Islet of Langerhans (tissue), 1 donor: Measurements from ENCODE around the gene HPSE2.

Experiments used
- FAIRE-seq: peaks from one replicate; lab custom pipeline; 2011; peaks lifted over from hg19 to GRCh38; lab: Jason Lieb, UNC

The HPSE2 gene

GRCh38 chr10:98429320-98430072 is 806.2 kb downstream of the HPSE2 start:
- FAIRE-seq = no peak

- no peak for FAIRE-seq
These were observed 808.6 kb downstream of the HPSE2 start for GRCh38 chr10:98427011-98427515.

GRCh38 chr10:98425511-98426352 is 809.9 kb downstream of the HPSE2 start:
- FAIRE-seq = no peak

DNA sequence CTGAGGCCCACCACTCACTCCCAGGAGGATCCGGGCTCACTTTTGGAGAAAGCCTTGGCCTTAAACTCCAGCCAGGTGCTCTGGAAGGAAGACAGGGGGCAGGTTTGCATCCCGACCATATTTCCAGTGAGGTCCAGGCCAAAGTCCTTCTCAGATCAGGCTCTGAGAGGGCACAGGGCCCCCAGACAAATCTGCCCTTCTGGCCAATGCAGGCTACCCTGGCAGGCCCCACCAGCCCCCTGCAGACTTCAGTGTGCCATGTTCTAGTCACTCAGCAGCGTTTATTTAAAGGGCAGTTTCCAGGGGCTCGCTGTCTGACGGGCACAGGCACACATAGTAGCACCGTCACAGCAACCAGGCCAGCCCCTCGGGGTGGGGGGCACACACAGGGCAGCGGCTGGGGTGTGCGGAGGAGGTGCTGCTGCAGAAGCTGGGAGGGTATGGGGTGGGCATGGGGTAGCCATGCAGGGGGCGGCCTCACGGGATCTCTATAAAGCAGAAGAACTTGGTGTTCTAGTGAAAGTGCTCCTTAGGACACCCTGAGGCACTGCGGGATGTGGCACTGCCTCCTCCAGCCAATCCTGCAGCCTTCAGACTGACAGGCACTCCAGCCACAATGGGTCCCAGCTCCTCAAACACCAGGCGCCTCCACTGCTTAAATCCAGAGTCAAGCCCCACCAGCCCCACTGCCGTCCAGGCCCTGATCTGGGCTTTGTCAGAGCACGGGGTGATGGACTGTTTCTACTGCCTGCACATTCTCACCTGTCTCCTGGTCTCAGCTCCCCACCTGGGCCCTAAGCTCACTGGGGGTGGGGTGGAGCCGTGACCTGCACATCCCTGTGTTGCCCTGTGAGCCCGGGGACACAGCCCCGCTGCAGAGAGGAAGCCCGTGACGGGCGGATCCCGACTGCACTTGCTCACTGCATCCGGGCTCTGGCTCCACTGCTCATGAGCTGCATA is 811.1 kb downstream of the HPSE2 start:
- FAIRE-seq = no peak

- no peak for FAIRE-seq
These were observed 811.9 kb downstream of the HPSE2 start for GRCh38 chr10:98423691-98424120.

- no peak for FAIRE-seq
These were observed 813.5 kb downstream of the HPSE2 start for GRCh38 chr10:98422182-98422581.

GRCh38 chr10:98420786-98421185 is 814.9 kb downstream of the HPSE2 start:
- FAIRE-seq = no peak

GRCh38 chr10:98419469-98420261 is 816.0 kb downstream of the HPSE2 start:
- no peak for FAIRE-seq

DNA sequence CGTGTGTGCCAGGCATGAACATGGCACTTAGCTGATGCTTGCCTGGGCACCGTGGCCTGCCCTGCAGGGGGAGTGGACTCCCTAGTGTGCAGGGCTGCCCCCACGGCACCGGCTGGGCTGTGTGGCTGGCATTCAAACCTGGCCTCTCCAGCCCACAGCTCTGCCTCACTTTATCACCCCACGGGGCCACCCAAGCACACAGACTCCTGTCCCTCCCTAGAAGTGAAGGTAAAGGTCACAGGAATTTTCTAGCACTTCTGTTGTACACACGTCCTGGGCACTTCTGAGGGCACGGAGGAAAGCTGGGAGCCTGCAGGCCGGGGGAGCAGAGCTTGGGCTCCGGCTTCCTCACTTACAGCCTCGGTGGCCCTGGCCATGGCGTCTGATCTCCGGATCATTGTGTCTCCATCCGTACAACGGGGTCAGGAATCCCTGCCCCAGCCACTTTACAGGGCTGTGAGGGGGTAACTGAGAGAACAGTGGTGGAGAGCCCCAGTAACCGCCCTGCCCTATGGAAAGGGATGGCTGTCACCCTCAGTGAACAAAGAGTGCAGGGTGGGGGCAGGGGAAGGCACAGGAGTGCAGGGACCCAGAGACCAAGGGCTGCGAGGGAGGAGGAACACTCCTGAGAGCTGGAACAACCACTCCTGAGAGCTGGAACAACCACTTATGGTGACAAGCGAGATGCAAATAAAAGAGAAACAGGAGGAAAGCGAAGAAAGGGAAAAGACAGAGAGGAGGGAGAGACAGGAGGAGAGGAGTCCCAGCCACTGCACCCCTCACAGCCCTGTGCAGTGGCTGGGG is 816.8 kb downstream of the HPSE2 start:
- no peak for FAIRE-seq

GRCh38 chr10:98417973-98418664 is 817.5 kb downstream of the HPSE2 start:
- no peak for FAIRE-seq

DNA sequence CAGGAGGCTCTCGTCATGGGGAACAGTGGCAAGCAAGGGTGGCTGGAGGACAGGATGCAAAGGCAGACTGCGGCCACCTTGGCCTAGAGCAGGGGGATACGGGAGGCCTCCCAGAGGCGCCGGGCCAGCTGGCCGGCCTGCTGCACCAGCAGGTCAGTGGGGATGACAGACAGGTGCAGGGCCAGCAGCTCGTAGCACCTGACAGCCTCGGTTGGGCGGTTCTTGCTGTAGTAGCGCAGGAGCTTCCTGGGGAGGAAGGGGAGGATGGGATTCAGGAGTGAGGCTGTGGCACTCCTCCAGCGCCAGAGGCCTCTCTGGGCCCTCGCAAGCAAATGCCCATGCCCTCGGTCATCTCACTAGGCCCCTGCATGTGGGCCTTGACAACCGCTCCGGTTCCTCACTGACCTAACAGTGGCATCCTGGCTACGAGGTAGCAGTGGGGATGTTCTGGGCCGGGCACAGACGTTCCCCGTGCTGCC is 818.1 kb downstream of the HPSE2 start:
- no peak for FAIRE-seq

- no peak for FAIRE-seq
These were observed 818.9 kb downstream of the HPSE2 start for GRCh38 chr10:98416606-98417388.

- no peak for FAIRE-seq
These were observed 819.9 kb downstream of the HPSE2 start for GRCh38 chr10:98415731-98416119.

- no peak for FAIRE-seq
These were observed 820.5 kb downstream of the HPSE2 start, which contains the start of gene PYROXD2 for GRCh38 chr10:98414932-98415730. Gene PYROXD2, minus strand, starts transcription at chr10:98415182. Its CDS starts 47 bp downstream, at chr10:98415135.

DNA sequence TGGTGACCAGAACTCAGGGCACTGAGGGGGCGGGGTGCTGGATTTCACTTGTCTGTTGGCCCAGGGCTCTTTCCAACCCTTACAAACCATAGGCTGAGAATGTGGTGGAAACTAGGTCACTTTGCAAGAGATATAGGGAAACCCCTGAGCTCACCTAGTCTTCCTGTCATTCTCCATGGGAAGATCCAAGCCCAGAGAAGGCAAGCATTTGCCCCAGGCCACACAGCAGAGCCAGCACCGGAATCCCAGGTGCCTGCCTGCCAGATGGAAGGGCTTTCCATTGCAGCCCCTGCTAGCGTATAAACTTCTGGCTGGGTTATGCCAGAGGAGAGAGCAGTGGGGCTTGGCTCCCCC is 821.1 kb downstream of the HPSE2 start:
- no peak for FAIRE-seq

- FAIRE-seq = no peak
These were observed 823.9 kb downstream of the HPSE2 start for GRCh38 chr10:98411768-98412167.

GRCh38 chr10:98411166-98411565 is 824.5 kb downstream of the HPSE2 start:
- FAIRE-seq = no peak

DNA sequence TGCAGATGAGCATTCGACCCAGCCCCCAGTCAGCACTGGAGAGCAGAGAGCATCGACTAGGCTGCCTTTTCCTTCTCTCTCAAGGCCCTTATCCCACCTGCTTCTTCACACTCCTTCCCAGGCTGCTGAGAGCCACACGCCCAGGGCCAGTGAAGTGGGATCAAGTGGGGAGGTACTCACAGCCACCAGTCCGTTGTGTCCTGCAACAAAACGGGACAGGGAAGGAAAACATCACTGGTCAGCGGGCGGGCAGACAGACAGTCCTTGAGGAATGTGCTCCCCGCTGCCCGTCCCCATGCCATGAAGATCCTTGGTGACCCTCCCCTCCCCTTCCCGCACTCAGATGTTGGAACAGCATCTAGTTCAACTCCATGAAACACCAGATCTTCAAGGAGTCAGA is 824.9 kb downstream of the HPSE2 start:
- no peak for FAIRE-seq
